SK-N-MC (cell line): Measurements from ENCODE around the gene KANK3.

Experiments used
- EZH2 ChIP-seq: fragments of 200-600 bp; sonication (generic); IDR thresholded peaks from one replicate; pipeline ENCODE4 v1.6.1; 2017; ENCODE audit warnings: antibody characterized with exemption
- FOXP2 ChIP-seq: optimal IDR thresholded peaks from 2 replicates; pipeline ENCODE3; 2011; ENCODE audit warnings: mild to moderate bottlenecking, moderate library complexity; ENCODE audit not compliant: insufficient read depth; ENCODE audit errors: extremely low read length, control extremely low read depth
- POLR2AphosphoS5 ChIP-seq: IDR thresholded peaks from 2 replicates; pipeline ENCODE4 v1.6.1; 2012; ENCODE audit warnings: mild to moderate bottlenecking, low read depth, low read length, borderline replicate concordance

DNA sequence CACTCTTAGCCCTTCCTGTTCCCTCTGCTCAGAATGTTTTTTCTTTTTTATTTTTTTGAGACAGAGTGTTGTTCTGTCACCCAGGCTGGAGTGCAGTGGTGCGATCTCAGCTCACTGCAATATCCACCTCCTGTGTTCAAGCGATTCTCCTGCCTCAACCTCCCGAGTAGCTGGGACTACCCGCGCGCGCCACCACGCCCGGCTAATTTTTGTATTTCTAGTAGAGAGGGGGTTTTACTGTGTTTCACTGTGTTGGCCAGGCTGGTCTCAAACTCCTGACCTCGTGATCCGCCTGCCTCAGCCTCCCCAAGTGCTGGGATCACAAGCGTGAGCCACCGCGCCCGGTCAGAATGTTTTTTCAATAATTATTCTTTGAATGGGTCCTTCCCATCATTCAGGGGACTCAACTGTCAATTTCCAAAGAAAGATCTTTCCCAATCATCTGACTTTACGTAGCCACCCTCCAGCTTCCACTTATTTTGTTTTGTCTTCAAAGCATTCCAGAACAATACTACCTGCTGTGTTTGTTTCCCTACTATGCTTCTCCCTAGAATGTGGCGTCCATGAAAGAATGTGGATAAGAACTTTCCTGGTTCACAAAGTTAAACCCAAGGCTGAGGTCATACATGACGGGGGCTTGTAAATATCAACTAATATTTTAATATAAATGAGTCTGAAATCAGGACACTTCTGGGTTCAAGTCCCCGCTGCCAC is 23.1 kb downstream of the KANK3 start:
- TF ChIP-seq EZH2 (no peak), POLR2AphosphoS5 (no peak), FOXP2 (no peak)
